ENCODE data around the gene LOXL1. TPM values are rescaled to one million over a fixed set of nuclear protein-coding genes. Genes with fewer than 3 reads are reported as not detected.
A peak's percentile ranks its signal among the peaks of the same experiment; 100 is the strongest.

LOXL1 gene
- total RNA-seq, 1 donor from 2014 or later = 31.9 TPM

DNA sequence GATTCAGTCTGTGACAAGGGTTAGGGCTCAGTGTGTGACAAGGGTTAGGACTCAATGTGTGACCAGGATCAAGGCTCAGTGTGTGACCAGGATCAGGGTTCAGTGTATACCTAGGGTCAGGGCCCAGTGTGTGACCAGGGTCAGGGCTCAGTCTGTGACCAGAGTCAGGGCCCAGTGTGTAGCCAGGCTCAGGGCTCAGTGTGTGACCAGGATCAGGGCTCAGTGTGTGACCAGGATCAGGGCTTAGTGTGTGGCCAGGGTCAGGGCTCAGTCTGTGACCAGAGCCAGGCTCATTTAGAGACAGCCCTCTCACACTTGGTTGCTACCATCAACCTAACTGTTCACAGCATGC, 24.2 kb downstream of the LOXL1 start:
- DNase-seq = no peak

DNA sequence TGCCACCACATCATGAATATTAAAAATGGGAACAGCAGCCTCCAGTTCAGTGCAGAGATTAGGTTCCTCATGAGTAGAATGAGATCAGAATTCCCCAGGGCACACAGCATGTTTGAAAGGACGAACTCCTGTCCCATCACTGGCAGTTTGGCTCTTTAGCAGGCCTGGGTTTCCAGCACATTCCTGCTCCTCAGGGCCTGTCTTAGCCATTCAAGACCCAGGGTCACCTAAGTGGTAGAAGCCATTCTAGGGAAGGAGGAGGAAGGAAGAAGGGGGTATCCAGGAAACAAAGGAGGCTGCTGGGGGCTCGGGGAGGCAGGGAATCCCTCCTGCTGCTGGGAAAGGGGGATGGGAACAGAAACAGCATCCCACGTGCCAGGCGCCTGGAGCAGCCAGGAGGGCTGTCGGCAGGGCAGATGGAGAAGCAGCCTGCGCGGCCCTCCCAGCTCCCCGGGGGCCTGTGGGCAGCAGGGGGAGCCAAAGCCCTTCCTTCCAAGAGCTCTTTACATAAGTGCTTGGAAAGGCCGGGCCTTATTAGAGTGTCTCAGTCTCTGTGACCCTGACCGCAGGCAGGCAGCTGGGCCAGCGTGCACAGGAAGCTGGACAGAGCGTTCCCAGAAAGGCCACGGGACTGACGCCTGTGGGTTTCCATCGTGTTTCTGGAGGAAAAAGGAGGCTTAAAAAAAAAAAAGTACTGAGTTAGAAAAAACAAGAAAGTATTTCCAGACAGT, 24.7 kb downstream of the LOXL1 start:
- TF ChIP-seq, protein P1, sequence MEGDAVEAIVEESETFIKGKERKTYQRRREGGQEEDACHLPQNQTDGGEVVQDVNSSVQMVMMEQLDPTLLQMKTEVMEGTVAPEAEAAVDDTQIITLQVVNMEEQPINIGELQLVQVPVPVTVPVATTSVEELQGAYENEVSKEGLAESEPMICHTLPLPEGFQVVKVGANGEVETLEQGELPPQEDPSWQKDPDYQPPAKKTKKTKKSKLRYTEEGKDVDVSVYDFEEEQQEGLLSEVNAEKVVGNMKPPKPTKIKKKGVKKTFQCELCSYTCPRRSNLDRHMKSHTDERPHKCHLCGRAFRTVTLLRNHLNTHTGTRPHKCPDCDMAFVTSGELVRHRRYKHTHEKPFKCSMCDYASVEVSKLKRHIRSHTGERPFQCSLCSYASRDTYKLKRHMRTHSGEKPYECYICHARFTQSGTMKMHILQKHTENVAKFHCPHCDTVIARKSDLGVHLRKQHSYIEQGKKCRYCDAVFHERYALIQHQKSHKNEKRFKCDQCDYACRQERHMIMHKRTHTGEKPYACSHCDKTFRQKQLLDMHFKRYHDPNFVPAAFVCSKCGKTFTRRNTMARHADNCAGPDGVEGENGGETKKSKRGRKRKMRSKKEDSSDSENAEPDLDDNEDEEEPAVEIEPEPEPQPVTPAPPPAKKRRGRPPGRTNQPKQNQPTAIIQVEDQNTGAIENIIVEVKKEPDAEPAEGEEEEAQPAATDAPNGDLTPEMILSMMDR (IDR thresholded peaks at IDR 0.05; ENCODE audit: borderline replicate concordance) = peak; percentile 88
- peak; percentile 93 for DNase-seq
- H3K27me3 ChIP-seq (ENCODE audit: low read depth) = no peaks in the 10 kb centered on the region
- H3K9me3 ChIP-seq (replicated peaks) = no peaks in the 10 kb centered on the region
- peak overlapping the region; percentile 95 for H3K27ac ChIP-seq (replicated peaks)
- H3K36me3 ChIP-seq = peaks cover 14% of the 10 kb centered on the region
- intact Hi-C loops (cut with micrococcal nuclease) = no loop called here
- H3K4me3 ChIP-seq = no peak overlapping the region
- peaks cover 47% of the 10 kb centered on the region for H3K4me1 ChIP-seq

More for the DNA sequence above, 24.2 kb downstream of the LOXL1 start:
- intact Hi-C loops (cut with micrococcal nuclease) = no loop called here
- Histone ChIP-seq H3K9me3 (replicated peaks) (no peaks in the 10 kb centered on the region), H3K27ac (replicated peaks) (peak overlapping the region; percentile 95), H3K4me1 (peaks cover 43% of the 10 kb centered on the region), H3K27me3 (ENCODE audit: low read depth) (no peaks in the 10 kb centered on the region), H3K36me3 (peaks cover 14% of the 10 kb centered on the region), H3K4me3 (no peak overlapping the region)
- TF ChIP-seq, protein P1 (IDR thresholded peaks at IDR 0.05; ENCODE audit: borderline replicate concordance) = no peak

DNA sequence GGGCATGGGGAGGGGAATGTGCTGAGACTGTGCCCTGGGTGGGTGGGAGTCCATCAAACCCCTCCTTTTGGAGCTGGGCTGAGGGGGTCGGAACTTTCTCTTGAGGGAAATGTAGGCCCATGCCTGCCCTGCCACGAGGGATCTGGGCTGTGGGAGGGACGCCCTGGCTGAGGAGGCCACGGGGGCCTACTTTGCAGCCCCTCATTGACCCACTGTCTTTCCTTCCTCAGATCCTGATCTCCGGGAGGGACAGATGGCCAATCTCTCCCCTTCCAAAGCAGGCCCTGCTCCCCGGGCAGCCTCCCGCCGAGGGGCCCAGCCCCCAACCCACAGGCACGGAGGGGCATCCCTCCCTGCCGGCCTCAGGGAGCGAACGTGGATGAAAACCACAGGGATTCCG, 25.3 kb downstream of the LOXL1 start:
- TF ChIP-seq, protein P1 (IDR thresholded peaks at IDR 0.05; ENCODE audit: borderline replicate concordance) = no peak
- intact Hi-C loops (cut with micrococcal nuclease) = no loop called here
- no peaks in the 10 kb centered on the region for H3K9me3 ChIP-seq (replicated peaks)
- peaks cover 53% of the 10 kb centered on the region for H3K4me1 ChIP-seq
- peak overlapping the region; percentile 95 for H3K27ac ChIP-seq (replicated peaks)
- no peak overlapping the region for H3K4me3 ChIP-seq
- no peaks in the 10 kb centered on the region for H3K27me3 ChIP-seq (ENCODE audit: low read depth)
- DNase-seq = no peak
- H3K36me3 ChIP-seq = peaks cover 14% of the 10 kb centered on the region

DNA sequence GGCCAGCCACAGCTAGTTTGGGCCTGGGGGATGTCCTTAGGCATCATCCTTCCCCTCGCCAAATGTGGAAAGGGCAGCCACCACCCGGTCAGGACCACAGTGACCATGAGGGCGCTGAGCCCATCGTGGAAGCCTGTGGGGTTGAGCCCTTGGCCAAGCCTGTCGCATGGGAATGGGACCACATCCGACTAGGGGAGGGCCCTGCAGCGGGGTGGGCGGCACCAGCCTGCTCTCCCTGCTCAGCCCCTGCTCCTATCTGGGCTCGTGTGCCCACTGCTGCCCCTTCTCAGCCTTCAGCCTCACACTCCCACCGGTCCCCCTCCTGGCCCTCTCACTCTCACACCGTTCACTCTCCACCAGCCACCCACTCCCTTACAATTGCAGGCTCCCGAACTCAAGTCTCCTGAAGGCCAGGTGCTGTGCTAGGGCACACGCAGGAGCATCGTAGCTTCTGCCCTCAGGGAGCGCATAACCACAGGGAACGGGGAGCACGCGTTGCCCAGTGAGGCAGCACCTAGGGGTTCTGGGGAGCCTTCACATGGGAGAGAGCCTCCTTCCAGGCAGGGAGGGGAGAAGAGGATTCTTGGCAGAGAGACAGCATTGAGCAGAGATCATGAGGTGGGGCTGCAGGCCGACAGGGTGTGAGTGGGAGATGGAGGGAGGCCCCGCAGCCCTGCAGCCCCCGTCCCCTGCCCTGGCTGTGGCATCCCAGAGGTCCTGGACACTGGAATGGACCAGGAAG, 26.1 kb downstream of the LOXL1 start:
- Histone ChIP-seq H3K4me1 (peaks cover 56% of the 10 kb centered on the region), H3K27ac (replicated peaks) (peak overlapping the region; percentile 95), H3K36me3 (peaks cover 7% of the 10 kb centered on the region), H3K4me3 (no peak overlapping the region), H3K9me3 (replicated peaks) (no peaks in the 10 kb centered on the region), H3K27me3 (ENCODE audit: low read depth) (no peaks in the 10 kb centered on the region)
- DNase-seq = no peak
- TF ChIP-seq, protein P1 (IDR thresholded peaks at IDR 0.05; ENCODE audit: borderline replicate concordance) = no peak
- intact Hi-C loops (cut with micrococcal nuclease) = no loop called here

DNA sequence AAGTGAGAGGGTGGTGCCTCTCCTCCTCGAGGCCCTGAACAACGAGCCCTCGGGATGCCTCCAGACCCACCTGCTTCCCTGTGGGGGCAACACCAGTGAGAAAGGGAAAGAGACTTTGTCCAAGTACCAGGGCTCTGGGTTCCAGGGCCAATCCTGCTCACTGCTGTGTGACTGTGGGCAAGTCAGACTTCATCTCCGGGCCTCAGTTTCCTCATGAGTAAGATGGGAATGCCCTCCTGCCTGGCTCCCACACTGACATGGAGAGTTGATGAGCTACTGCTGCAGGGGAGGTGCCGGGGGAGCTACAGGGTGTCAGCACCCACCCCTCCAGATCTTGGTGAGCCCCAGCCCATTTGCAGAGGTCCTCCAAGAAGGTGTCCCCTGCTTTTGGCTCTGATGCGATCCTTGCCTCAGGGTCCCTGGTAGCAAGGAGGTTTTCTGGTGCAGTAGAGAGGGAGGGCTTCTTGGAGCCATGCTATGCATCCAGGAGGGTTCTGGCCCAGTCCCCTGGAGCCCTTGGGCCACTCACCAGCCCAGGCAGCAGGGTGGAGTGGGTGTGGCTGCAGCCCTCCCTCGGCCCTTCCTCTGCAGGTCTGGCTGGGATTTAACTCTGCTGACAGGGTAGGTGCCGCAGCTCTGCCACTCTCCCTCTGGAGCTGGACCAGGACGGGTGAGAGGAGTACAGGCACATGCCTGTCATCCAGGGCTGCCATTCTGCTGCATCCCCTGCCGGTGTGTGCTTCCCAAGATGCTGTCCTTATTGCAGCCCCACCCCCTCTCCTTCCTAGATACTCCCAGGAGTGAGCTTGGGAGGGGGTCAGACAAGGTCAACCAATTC, 26.9 kb downstream of the LOXL1 start:
- TF ChIP-seq, protein P1 (IDR thresholded peaks at IDR 0.05; ENCODE audit: borderline replicate concordance) = no peak
- Histone ChIP-seq H3K4me3 (no peak overlapping the region), H3K27ac (replicated peaks) (peak overlapping the region; percentile 95), H3K27me3 (ENCODE audit: low read depth) (no peaks in the 10 kb centered on the region), H3K9me3 (replicated peaks) (no peaks in the 10 kb centered on the region), H3K4me1 (peaks cover 56% of the 10 kb centered on the region), H3K36me3 (peaks cover 4% of the 10 kb centered on the region)
- DNase-seq = no peak
- intact Hi-C loops (cut with micrococcal nuclease) = no loop called here

All from left ventricle myocardium inferior (tissue), 1 donor.